OCI-LY3 (cell line): ENCODE data around the gene GAMT.

Experiments used
- CTCF ChIP-seq: fragments of 200-600, 300-600 bp; sonication (generic); IDR thresholded peaks from 2 replicates; pipeline ENCODE4 v1.5.1; 2014; ENCODE audit warnings: antibody characterized with exemption, low read length, low read depth
- EZH2phosphoT487 ChIP-seq: fragments of 200-600 bp; shearing (Covaris generic); IDR thresholded peaks from 2 replicates; pipeline ENCODE4 v1.6.1; 2018; ENCODE audit warnings: antibody characterized with exemption, mixed run types, low read depth

GRCh38 chr19:1428738-1429391 lies 27.5 kb upstream of the GAMT start:
- TF ChIP-seq CTCF (no peak), EZH2phosphoT487 (no peak)
